Neural crest cell (in vitro differentiated cells): Measurements from ENCODE around the gene ABTB2. TPM values are rescaled to one million over a fixed set of nuclear protein-coding genes. Genes with fewer than 3 reads are reported as not detected.

Experiments
- DNase-seq: peaks from one replicate; pipeline ENCODE4 v3.0.0; 2021; ENCODE audit warnings: low read depth, mixed read lengths, low spot score
- H3K27ac Mint-ChIP-seq: one replicate; pipeline ENCODE4 v1.8.0; 2021; ENCODE audit warnings: mild to moderate bottlenecking, mixed read lengths; ENCODE audit not compliant: unreplicated experiment
- H3K27me3 Mint-ChIP-seq: 2 replicates; pipeline ENCODE4 v1.8.0; 2021; ENCODE audit warnings: low read depth, mild to moderate bottlenecking, mixed read lengths
- H3K36me3 Mint-ChIP-seq: 2 replicates; pipeline ENCODE4 v1.8.0; 2021; ENCODE audit warnings: low read depth, mild to moderate bottlenecking, mixed read lengths
- H3K4me1 Mint-ChIP-seq: 2 replicates; pipeline ENCODE4 v1.8.0; 2021; ENCODE audit warnings: mixed read lengths
- H3K4me3 Mint-ChIP-seq: one replicate; pipeline ENCODE4 v1.8.0; 2021; ENCODE audit warnings: mild to moderate bottlenecking, mixed read lengths
- H3K9me3 Mint-ChIP-seq: 2 replicates; pipeline ENCODE4 v1.8.0; 2021; ENCODE audit warnings: mixed read lengths
- total RNA-seq: library from RNA; stranded (reverse); gene quantifications from 2 replicates; pipeline ENCODE4 v1.2.1, GENCODE V29; 2021
- TF ChIP-seq, protein P1 (sequence below): fragments of 200-600 bp; sonication (generic); conservative IDR thresholded peaks from 2 replicates; pipeline ENCODE4 v1.5.0; 2021; ENCODE audit warnings: antibody characterized with exemption, mild to moderate bottlenecking

ABTB2 gene
- total RNA-seq, 1 donor from 2014 or later: 3.0 TPM

DNA sequence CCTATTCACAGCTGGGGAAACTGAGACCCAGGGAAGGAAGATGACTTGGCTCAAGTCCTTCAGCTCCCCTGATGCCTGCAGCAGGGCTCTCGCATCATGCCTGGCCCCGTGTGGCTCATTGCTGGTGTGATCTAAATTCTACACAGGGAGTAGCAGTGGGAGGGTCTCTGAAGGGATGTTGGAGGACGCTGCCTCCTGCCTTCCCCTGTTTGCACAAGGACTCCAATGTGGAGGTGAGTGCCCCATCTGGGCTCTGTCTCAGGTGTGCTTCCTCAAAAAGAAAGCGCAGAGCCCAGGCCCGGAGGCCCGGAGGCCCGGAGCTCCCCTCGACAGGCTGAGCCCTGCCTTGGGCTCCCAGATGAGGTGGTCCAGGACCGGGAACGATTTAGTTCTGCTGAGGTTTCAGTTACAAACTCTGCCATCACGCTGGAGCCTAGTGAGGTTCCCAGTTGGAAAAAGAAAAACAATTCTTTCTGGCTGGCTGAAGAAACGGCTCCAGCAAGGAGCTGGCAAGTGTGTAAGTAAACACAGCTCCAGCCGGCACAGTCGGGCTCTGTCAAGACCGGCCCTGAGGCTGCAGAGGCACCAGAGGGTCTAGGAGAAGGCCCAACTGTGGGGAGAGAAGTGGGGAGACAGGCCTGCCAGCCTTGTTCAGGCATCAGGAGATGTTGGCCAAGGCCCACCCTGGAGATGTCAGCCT is 202.6 kb downstream of the ABTB2 start:
- no peak for DNase-seq
- no peaks in the 10 kb centered on the region for H3K9me3 Mint-ChIP-seq
- no peaks in the 10 kb centered on the region for H3K27me3 Mint-ChIP-seq
- no peaks in the 10 kb centered on the region for H3K36me3 Mint-ChIP-seq
- no peak overlapping the region for H3K27ac Mint-ChIP-seq
- no peaks in the 10 kb centered on the region for H3K4me1 Mint-ChIP-seq
- TF ChIP-seq, protein P1, sequence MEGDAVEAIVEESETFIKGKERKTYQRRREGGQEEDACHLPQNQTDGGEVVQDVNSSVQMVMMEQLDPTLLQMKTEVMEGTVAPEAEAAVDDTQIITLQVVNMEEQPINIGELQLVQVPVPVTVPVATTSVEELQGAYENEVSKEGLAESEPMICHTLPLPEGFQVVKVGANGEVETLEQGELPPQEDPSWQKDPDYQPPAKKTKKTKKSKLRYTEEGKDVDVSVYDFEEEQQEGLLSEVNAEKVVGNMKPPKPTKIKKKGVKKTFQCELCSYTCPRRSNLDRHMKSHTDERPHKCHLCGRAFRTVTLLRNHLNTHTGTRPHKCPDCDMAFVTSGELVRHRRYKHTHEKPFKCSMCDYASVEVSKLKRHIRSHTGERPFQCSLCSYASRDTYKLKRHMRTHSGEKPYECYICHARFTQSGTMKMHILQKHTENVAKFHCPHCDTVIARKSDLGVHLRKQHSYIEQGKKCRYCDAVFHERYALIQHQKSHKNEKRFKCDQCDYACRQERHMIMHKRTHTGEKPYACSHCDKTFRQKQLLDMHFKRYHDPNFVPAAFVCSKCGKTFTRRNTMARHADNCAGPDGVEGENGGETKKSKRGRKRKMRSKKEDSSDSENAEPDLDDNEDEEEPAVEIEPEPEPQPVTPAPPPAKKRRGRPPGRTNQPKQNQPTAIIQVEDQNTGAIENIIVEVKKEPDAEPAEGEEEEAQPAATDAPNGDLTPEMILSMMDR: no peak
- H3K4me3 Mint-ChIP-seq: no peak overlapping the region

DNA sequence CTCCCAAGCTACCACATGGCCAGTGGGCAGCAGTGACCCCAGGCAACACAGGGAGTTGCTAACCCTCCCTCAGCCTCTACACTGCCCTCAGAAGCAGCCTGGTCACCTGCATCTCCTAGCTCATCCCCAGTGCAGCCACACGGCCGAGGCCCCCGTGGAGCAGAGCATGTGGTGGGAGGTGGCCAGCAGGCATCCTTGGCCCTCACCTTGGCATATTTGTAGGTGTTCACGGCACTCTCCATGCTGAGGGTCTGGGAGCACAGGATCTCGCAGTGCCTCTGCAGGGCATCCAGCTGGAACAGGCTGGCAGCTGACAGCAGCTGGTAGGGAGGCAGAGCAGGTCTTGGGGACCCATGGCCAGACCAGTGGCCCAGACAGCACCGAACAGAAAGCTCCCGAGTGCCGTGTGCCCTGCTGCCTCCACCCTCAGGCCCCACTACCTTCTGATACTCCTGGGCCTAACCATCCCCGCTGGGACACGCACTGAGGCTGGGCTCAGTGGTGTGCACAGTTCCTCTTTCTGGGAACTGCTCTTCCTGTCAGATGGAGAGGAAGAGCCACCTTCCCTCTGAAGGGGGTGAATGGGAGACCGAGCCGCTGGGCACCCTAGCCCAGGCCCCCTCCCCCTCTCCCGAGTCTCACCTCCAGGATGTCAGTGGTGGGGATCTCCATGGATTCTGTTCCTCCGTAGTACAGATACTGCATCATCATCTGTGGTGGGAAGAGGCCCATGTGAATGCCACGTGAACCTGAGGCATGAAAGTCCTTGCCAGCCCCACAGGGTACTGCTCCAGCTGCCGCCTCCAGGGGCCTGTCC is 203.5 kb downstream of the ABTB2 start:
- no peak overlapping the region for H3K4me3 Mint-ChIP-seq
- H3K4me1 Mint-ChIP-seq: no peaks in the 10 kb centered on the region
- TF ChIP-seq, protein P1: no peak
- H3K27me3 Mint-ChIP-seq: no peaks in the 10 kb centered on the region
- no peaks in the 10 kb centered on the region for H3K36me3 Mint-ChIP-seq
- no peaks in the 10 kb centered on the region for H3K9me3 Mint-ChIP-seq
- no peak overlapping the region for H3K27ac Mint-ChIP-seq
- DNase-seq: no peak

DNA sequence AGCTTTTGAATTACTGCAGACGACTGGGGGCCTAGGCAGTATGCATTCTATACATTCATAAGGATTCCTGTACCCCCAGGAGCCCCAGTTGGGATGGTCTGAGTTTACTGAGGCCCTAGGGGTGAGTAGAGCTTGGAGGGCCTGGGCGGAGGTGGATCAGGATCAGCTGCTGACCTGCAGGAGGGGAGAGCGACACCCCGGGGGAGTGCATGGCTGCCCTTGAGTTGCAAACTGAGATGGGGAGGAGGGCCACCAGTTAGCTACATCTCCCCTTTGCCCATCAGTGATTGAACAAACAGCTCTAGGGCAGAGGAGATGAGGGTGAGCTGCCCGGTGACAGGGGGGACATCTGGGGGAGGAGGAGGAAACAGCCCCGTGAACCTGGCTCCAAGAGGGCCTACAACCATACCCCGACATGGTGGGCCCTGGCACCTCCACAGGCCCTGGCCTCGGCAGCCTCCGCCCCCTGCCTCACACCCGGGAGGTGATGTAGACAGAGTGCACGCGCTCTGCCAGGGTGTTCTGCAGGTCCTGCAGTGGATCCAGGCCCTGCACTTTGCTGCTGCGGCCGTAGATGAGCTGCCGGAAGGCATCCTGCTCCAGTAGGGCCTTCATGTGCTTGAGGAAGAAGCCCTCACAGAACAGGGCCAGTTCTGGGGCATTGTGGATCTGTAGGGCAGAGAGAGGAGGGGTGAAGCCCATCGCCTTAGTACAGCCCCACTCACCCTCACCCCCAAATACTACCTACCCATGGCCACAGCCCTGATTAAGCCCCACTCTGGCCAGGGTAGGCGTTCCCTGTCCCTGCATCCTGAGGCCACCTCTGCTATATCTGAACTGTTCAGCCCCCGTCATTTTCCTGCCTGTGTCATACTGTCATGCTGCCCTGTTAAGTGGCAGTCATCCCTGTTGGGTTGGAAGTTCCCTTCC is 205.6 kb downstream of the ABTB2 start:
- TF ChIP-seq, protein P1: no peak
- Mint-ChIP-seq H3K27me3 (no peaks in the 10 kb centered on the region), H3K4me1 (peaks cover 16% of the 10 kb centered on the region), H3K36me3 (no peaks in the 10 kb centered on the region), H3K9me3 (no peaks in the 10 kb centered on the region), H3K27ac (peak overlapping the region; percentile 82), H3K4me3 (no peak overlapping the region)
- DNase-seq: no peak

DNA sequence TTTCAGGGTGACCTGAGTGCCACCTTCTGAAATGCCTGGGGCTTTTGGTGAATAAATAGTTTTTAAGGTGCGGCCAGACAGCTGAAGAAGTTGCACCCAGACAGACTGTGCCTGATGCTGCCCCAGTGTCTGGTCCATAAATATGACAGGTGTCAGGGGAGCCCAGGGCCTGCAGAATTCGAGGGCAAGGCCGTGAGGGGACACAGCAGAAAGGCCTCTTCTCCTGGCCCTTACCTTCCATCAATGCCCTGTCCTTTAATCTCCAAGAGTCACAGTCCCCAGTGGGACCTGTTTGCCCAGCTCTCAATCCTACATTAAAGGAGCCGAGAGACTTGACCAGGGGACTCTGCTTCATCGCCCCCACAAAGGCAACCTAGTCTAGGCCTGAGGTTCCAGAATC is 206.6 kb downstream of the ABTB2 start:
- Mint-ChIP-seq H3K4me1 (peaks cover 16% of the 10 kb centered on the region), H3K4me3 (no peak overlapping the region), H3K27me3 (no peaks in the 10 kb centered on the region), H3K27ac (no peak overlapping the region), H3K36me3 (peaks cover 7% of the 10 kb centered on the region), H3K9me3 (no peaks in the 10 kb centered on the region)
- no peak for DNase-seq
- TF ChIP-seq, protein P1: no peak

DNA sequence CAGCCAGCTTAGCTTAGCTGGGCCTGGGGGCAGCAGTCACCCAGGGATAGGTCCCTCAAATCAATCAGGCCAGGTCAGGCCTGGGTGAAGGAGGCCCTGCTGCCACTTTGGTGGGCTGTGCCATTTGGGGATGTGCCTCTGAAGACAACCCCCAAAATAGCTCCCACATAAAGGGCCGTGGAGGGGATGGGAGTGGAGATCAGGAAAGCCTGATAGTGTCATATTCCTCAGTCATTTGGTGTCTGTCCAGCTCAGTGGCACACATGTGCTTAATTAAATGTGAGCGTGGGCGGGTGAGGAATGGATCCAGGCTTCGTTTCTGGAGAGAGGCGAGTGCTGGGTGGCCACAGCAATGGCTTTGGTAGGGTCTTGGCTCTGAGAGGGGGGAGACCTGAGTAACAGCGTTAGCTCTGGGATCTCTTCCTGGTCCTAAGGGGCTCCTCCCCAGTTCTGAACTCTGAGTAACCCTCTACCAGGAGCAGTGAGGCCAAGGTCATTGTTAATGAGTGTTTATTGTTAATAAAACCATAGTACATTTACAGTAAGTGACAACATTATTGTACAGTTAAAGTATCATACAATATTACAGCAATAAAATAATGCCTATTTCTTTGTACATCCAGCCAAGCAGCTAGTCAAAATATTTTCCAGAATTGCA is 207.2 kb downstream of the ABTB2 start:
- no peaks in the 10 kb centered on the region for H3K27me3 Mint-ChIP-seq
- H3K9me3 Mint-ChIP-seq: no peaks in the 10 kb centered on the region
- peaks cover 12% of the 10 kb centered on the region for H3K36me3 Mint-ChIP-seq
- H3K27ac Mint-ChIP-seq: no peak overlapping the region
- DNase-seq: no peak
- H3K4me3 Mint-ChIP-seq: no peak overlapping the region
- TF ChIP-seq, protein P1: no peak
- peaks cover 16% of the 10 kb centered on the region for H3K4me1 Mint-ChIP-seq
